CD4-positive, alpha-beta T cell treated with Interleukin-4 for 4 hours (primary cell): ENCODE data around the gene SPATA3.
A peak's percentile ranks its signal among the peaks of the same experiment; 100 is the strongest.

ENCODE experiments used
- DNase-seq: peaks from one replicate; pipeline ENCODE4 v3.0.0-alpha.2; 2020

SPATA3 gene

DNA sequence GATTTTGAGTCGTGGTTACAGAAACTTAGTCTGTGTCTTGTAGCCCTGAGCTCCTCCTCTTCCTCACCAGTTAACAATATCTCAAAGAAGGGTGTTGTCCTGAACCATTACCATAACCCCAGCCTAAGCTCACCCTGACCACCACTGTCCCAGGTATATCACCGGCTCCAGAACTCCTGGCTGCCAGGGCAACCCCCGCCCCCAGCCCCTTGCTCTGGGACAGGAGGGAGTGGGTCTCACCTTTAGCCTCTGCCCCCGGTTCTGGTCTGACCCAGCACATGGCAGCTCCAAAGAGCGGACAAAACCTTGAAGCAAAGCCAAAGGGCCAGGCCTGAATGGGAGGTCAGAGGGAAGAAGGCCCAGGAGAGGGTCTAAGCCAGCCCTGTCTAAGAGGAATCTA, 55.2 kb downstream of the SPATA3 start:
- no peak for DNase-seq

DNA sequence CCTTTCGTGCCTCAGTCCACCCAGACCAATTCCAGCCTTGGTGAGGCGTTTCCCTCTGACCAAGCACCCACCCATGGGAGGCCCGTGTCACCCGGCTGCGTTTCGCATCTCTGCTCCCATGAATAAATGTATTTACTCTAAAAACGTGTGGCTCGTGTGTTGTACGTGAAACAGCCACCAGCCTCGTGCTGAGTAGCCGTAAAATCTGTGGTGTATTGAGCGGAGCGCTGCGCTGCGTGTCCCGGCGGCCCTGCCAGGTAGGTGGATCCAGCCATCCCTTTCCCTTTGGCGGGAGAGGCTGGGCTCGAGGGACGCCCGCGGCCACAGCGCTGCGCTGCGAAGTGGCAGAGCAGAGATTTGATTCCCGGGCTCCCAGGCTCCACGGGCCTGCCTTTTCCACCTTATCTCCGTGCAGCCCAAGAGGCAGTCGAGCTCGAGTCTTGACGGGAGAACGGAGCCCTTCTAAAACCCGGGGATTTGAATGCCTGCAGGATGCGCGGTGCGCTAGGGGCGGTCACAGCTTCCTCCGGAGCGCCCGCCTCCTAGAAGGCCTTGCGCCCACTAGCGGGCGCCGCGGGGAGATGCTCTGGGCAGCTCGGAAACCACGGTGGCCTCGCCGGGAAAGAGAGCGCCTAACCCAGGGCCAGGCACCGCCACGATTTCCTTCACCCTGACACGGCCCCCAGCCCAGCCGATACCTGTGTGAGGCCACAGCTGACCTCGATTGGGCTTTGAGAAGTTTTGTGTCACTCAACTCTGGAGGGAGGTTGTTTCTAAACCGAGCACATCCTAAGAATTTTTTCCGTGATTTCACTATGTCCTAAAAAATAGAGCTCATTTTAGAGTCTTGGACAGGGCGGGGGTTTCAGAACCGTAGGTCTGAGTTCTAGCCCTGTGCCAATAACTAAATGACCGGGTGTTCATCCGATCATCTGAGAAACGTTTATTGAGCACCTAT, 56.9 kb downstream of the SPATA3 start:
- peak; percentile 82 for DNase-seq

DNA sequence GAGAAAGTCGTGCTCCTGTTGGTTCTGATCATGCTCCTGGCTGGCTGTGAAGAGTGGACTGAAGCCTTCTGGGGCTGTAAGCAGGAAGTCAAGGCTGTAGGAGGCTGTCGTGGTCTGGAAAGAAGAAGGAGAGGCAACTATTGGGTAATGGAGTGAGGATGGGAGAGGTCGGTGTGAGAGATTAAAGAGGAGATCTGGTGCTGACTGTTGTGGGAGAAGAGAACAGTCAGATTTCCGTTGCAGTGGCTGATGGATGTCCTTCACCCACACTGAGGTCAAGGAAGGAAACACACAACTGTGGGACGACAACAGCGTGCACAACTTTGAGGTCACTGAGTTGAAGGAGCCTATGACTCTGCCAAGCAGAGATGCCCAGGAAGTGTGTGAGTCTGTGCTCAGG, 57.9 kb downstream of the SPATA3 start:
- DNase-seq, result no peak

DNA sequence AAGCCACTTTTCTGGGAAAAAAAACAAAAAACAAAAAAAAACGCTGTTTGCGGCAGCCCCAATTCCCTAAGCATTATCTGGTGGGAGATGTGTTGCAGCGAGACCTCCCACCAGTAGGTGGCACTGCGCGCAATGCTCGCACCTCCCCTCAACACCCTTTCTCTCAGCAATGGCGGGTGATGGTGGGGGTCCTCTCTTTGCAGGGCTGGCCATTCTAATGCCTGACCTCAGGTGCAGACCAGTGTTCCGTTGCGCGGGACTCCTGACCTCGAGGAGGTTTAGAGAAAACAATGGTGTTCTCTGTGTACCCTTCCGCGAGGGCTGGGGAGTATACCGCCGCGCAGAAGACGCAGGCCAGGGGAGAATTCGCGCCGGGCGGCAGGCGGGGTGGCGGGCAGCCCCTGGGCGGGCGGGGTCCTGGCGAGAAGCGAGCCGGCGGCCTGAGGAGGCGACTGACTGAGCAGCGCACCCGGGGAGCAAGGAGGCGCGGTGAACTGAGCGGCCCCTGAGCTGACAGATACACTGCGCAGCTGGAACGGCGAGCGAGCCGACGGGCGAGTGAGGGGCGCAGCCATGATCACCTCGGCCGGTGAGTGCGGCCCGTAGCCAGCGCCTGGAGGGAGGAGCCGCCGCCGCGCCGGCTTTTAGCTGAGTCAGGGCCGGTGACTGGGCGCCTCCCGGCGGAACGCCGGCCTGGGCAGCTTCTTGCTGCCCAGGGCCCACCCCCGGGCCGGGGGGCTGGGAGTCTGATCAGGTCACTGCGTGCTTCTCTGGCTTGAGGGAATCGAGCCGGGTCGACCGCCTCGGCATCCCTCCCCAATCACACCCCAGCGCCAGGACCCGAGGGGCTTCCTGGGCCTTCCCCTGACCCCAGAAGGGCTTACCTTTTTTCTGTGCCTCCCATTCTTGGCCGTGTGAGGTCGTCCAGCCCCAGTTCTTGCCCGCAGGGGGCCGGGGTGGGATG, 60.8 kb downstream of the SPATA3 start, which contains the start of gene PSMD1:
PSMD1 (plus strand) TSS at position 415 of the 964 bp plus-strand sequence; CDS start at position 574, 159 bp downstream.
- DNase-seq, result peak; percentile 95

DNA sequence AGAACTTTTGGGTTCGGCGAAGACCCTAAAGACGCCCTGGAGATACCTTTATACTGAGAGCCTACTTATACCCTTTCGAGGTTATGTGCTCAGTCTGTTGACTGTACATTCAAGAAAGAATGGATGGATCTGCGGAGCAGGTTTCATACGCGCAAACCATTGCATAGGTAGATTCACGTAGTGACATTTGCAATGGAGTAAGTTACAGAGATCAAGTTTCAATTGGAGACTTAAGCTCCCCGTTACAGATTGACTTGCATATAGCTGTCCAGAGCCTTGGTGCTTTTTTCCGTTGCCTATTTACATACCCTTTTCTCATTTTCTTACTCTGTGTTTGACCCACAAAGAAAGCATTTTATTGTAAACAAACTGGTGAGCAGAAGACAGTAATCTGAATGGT, 61.7 kb downstream of the SPATA3 start:
- DNase-seq, result no peak
